ENCODE measurements around the gene ALK.
"Not testable (repeated sequence)": the region's sequence is repeated elsewhere in the genome, so short reads cannot be mapped to it uniquely, and the experiment has no call there.

ALK gene

GRCh38 chr2:29246383-29247300, 674.7 kb downstream of the ALK start:
- no peak for DNase-seq (ENCODE audit: low spot score)

GRCh38 chr2:29245742-29246382, 675.5 kb downstream of the ALK start:
- no peak for DNase-seq (ENCODE audit: low spot score)

GRCh38 chr2:29245035-29245741, 676.2 kb downstream of the ALK start:
- not testable (repeated sequence) for DNase-seq (ENCODE audit: low spot score)

- no peak for DNase-seq (ENCODE audit: low spot score)
Observed at GRCh38 chr2:29242621-29243375, 678.6 kb downstream of the ALK start.

- DNase-seq (ENCODE audit: low spot score), result no peak
Observed at GRCh38 chr2:29241955-29242565, 679.3 kb downstream of the ALK start.

DNA sequence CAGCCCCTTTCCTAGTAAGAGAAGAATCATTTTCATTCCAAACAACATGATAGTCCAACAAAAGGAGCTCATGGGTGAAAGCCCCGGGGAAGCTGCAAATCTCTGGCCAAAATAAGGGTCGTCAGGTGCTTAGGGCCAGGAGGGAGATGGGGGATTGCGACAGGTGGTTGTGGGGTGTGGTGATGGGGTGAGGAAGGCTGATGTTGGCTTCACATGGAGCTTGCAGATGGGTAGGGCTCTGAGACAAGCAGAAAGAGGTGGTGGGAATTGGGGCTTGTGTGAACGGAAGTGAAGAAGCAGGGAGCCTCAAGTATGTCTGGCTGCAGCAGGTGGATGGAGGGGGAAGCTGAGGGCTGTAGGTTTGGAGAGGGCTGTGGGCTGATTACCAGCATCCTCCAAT, 680.0 kb downstream of the ALK start:
- DNase-seq (ENCODE audit: low spot score), result no peak

DNA sequence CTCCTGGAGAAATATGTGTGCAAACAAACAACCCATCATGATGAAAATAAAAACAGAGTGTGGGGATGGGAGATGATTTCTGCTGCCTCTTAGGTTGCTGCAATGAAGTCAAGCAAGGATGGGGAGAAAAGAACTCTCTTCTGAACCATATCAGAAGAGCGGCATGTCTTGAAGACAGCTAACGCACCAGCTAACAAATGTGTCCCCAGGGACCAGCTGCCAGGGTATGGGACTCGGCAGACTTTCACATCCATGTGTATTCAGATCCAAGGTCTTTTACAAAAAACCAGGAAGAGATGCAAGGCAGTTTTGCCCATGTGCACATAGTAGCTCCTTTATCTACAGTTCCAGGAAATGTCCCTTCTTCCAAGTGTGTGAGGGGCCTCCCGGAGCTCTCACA, 680.8 kb downstream of the ALK start:
- DNase-seq (ENCODE audit: low spot score), result no peak

DNA sequence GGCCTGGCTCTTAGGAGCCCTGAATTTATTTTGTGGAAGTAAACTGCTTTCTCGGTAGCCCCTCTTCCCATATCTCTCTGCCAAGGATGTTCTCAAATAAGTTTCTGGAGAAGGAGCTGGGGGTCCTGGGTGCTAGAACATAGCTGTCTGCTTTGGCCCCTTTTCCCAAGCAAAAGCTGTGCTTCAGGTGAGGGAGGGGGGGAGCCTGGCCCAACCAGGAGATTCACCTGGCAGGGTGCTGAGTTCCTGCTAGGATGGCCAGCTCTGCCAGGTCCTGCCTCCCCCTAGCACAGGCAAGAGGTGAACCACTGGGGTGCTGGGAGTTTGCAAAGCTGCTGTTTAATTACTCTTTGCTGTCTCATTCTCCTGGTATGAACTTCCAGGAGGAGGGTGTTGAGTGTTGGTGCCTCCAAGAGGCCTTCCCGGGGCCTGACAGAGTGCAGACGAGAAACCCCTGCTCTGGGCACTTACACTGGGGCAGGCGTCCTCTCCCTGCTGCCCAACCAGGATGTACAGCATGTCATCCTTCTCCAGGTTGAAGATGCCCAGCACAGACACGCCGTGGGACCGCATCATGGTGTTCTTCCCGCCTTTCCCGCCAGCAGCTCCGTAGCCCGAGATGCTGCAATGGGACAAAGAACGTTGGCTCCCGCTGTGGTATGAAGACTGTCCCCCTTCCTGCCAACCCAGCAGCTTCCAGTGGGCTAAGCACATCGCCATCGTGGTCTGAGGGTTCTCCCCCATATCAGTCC, 682.0 kb downstream of the ALK start:
- DNase-seq (ENCODE audit: low spot score), result no peak

GRCh38 chr2:29238497-29238896, 682.9 kb downstream of the ALK start:
- DNase-seq (ENCODE audit: low spot score), result no peak

DNA sequence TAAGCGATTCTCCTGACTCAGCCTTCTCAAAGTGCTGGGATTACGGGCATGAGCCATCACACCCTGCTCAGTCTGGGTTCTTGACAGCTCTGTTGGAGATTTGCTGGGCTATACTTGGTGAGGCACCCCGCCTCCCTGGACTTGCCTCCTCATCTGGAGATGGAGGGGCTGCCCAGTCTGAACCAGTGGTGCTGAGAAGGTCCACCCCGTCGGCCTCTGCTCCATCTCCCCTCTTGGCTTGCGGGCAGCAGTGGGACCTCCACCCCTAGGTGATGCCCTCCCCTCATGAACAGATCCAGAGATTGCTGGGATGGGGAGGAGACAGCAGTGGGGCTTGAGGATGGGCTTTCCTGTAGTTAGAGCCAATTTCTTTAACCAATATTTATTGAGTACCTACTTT, 685.3 kb downstream of the ALK start:
- DNase-seq (ENCODE audit: low spot score), result no peak

DNA sequence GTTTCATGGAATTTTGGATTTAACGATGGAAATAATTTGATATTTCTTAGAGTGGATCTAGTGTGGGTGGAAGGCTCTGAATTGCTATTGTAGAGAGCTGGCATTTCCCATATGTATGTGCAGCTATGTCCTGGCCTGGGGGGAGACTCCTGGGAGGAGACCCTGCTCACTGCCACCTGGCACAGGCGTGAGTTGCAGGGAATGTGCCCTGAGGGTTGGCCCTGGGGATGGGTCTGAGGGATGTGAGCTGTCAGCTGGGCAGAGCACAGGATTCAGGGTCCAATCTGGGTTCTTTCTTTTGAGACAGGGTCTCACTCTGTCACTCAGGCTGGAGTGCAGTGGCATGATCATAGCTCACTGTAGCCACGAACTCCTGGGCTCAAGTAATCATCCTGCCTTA, 686.0 kb downstream of the ALK start:
- no peak for DNase-seq (ENCODE audit: low spot score)

GRCh38 chr2:29233428-29233827, 688.0 kb downstream of the ALK start:
- no peak for DNase-seq (ENCODE audit: low spot score)

DNA sequence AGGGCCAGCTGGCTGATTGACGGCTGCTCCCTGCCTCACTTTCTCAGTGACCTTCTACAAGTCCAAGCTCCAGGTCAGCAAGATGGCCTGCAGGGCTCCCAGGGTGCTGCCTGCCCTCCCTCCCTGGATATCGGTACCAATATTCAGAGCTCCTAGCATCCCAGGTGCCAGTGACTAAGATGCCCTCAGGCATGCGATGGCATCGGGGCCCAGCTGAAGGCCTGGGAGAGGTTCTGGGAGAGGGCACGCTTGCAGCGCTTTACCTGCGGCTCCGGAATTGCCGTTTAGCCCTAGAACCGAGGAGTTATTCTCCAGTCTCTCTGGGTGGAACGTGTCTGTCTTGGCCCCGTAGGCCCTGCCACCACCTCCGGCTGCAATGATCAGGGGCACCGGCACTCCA, 689.3 kb downstream of the ALK start:
- DNase-seq (ENCODE audit: low spot score), result no peak

DNA sequence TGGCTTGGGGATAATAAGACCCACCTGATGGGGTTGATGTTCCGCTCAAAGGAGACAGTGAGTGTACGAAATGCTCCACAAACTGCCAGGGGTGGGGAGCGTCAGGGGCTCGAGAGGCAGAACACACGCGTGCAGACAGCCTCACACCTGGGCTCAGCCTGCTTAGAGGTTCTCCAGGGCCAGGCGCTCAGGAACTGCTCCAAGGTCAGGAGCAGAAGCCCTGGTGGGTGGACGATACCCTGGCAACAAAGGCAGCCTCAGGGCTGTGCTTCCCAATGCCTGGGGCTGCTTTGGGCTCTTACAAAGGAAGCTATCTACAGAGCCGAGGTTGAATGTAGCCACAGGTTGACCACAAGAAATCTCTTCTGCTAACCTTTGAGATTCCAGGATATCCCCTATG, 691.7 kb downstream of the ALK start:
- DNase-seq (ENCODE audit: low spot score), result no peak

GRCh38 chr2:29228947-29229346, 692.4 kb downstream of the ALK start:
- no peak for DNase-seq (ENCODE audit: low spot score)

GRCh38 chr2:29227935-29228675, 693.3 kb downstream of the ALK start:
- DNase-seq (ENCODE audit: low spot score), result no peak

GRCh38 chr2:29226808-29227207, 694.6 kb downstream of the ALK start:
- DNase-seq (ENCODE audit: low spot score), result no peak

DNA sequence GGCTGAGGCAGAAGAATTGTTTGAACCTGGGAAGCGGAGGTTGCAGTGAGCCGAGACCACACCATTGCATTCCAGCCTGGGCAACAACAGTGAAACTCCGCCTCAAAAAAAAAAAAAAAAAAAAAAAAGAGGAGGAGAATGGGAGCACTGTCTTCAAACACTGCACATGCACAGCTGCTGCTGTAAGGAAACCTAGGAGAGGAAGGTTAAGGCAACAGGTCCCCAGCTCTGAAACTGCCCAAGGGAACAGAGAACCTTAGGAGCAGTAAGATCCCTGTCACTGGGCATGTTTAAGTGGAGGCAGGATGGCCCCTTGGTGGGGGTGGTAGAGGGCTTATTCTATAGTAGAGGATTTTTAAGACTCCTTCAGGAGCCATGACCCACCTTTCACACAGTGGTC, 695.0 kb downstream of the ALK start:
- DNase-seq (ENCODE audit: low spot score), result no peak

DNA sequence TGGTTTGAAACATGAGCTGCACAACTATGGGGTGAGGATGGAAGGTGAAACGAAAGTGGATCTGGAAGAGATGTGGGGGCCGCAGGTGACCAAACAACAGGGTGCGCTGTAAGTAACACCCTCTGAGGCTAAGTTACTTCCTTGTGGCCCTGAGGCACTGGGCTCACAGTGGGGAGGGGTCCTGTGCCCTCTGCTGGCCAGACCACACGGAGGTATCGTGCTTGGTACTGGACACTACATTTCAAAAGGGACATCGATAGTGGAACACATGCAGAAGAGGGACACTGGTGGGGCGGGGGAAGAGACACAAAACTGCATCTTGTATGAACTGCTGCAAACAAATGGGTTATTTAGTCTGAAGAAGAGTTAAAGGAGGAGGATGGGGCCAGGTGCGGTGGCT, 695.6 kb downstream of the ALK start:
- no peak for DNase-seq (ENCODE audit: low spot score)

Measured in Ammon's horn (tissue), 1 donor.